Measurements from ENCODE around the gene TAF1C.

DNA sequence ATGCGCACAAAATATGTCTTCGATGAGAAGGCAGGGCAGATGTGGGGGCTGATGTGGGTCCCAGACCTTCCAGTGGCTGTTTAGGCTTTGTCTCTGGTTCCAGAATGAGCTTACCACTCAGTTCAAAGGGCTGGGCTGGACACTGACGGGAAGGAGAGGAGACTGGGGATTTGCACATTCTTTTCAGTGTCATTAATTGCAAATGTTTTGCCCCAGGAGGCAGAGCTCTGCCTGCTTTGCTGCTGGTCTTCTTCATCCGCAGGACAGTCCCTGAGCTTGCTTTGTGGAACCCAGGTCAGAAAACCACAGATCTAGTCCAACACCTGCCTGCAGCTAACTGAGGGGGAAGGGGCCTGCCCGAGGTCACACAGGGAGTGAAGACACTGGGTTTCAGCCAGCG lies 32.1 kb upstream of the TAF1C start:
- TF ChIP-seq, protein P1, sequence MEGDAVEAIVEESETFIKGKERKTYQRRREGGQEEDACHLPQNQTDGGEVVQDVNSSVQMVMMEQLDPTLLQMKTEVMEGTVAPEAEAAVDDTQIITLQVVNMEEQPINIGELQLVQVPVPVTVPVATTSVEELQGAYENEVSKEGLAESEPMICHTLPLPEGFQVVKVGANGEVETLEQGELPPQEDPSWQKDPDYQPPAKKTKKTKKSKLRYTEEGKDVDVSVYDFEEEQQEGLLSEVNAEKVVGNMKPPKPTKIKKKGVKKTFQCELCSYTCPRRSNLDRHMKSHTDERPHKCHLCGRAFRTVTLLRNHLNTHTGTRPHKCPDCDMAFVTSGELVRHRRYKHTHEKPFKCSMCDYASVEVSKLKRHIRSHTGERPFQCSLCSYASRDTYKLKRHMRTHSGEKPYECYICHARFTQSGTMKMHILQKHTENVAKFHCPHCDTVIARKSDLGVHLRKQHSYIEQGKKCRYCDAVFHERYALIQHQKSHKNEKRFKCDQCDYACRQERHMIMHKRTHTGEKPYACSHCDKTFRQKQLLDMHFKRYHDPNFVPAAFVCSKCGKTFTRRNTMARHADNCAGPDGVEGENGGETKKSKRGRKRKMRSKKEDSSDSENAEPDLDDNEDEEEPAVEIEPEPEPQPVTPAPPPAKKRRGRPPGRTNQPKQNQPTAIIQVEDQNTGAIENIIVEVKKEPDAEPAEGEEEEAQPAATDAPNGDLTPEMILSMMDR (IDR thresholded peaks at IDR 0.05): no peak
- TF ChIP-seq, protein P2, sequence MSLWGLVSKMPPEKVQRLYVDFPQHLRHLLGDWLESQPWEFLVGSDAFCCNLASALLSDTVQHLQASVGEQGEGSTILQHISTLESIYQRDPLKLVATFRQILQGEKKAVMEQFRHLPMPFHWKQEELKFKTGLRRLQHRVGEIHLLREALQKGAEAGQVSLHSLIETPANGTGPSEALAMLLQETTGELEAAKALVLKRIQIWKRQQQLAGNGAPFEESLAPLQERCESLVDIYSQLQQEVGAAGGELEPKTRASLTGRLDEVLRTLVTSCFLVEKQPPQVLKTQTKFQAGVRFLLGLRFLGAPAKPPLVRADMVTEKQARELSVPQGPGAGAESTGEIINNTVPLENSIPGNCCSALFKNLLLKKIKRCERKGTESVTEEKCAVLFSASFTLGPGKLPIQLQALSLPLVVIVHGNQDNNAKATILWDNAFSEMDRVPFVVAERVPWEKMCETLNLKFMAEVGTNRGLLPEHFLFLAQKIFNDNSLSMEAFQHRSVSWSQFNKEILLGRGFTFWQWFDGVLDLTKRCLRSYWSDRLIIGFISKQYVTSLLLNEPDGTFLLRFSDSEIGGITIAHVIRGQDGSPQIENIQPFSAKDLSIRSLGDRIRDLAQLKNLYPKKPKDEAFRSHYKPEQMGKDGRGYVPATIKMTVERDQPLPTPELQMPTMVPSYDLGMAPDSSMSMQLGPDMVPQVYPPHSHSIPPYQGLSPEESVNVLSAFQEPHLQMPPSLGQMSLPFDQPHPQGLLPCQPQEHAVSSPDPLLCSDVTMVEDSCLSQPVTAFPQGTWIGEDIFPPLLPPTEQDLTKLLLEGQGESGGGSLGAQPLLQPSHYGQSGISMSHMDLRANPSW (CRISPR knock-in tag; conservative IDR thresholded peaks at IDR 0.05; ENCODE audit: low read depth): no peak
- TF ChIP-seq, protein P3, sequence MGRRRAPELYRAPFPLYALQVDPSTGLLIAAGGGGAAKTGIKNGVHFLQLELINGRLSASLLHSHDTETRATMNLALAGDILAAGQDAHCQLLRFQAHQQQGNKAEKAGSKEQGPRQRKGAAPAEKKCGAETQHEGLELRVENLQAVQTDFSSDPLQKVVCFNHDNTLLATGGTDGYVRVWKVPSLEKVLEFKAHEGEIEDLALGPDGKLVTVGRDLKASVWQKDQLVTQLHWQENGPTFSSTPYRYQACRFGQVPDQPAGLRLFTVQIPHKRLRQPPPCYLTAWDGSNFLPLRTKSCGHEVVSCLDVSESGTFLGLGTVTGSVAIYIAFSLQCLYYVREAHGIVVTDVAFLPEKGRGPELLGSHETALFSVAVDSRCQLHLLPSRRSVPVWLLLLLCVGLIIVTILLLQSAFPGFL (CRISPR knock-in tag; IDR thresholded peaks at IDR 0.05; ENCODE audit: borderline replicate concordance): no peak
